Mucosa of rectum (tissue), 2 donors: ENCODE measurements around the gene PYCARD.
A peak's percentile ranks its signal among the peaks of the same experiment; 100 is the strongest.

Experiments used
- H3K27ac ChIP-seq, 2 donors: one replicate each; pipeline ENCODE4 v1.7.0; 2013; ENCODE audit warnings: inconsistent platforms in 2 of 2, low read depth in 2 of 2, low read length in 2 of 2
- H3K27me3 ChIP-seq, 2 donors: one replicate each; pipeline ENCODE4 v1.7.0; 2013; ENCODE audit warnings: low read length in 2 of 2; ENCODE audit not compliant: control insufficient read depth in 2 of 2, insufficient read depth in 2 of 2
- H3K36me3 ChIP-seq, 2 donors: one replicate each; pipeline ENCODE4 v1.7.0; 2013; ENCODE audit warnings: low read length in 2 of 2; ENCODE audit not compliant: control insufficient read depth in 2 of 2, insufficient read depth in 2 of 2
- H3K4me1 ChIP-seq, 2 donors: one replicate each; pipeline ENCODE4 v1.7.0; 2013; ENCODE audit warnings: low read length in 2 of 2, mild to moderate bottlenecking in 1 of 2; ENCODE audit not compliant: control insufficient read depth in 2 of 2, insufficient read depth in 2 of 2
- H3K4me3 ChIP-seq, 2 donors: one replicate each; pipeline ENCODE4 v1.7.0; 2013; ENCODE audit warnings: low read length in 2 of 2
- H3K9ac ChIP-seq, 2 donors: one replicate each; pipeline ENCODE4 v1.7.0; 2013; ENCODE audit warnings: low read length in 2 of 2, low read depth in 1 of 2, mild to moderate bottlenecking in 1 of 2
- H3K9me3 ChIP-seq, 2 donors: one replicate each; pipeline ENCODE4 v1.7.0; 2013; ENCODE audit warnings: low read length in 2 of 2; ENCODE audit not compliant: control insufficient read depth in 2 of 2
- donor health status: healthy.
- donor health status: Normal muscosa, but diverticular disease.

The PYCARD gene

DNA sequence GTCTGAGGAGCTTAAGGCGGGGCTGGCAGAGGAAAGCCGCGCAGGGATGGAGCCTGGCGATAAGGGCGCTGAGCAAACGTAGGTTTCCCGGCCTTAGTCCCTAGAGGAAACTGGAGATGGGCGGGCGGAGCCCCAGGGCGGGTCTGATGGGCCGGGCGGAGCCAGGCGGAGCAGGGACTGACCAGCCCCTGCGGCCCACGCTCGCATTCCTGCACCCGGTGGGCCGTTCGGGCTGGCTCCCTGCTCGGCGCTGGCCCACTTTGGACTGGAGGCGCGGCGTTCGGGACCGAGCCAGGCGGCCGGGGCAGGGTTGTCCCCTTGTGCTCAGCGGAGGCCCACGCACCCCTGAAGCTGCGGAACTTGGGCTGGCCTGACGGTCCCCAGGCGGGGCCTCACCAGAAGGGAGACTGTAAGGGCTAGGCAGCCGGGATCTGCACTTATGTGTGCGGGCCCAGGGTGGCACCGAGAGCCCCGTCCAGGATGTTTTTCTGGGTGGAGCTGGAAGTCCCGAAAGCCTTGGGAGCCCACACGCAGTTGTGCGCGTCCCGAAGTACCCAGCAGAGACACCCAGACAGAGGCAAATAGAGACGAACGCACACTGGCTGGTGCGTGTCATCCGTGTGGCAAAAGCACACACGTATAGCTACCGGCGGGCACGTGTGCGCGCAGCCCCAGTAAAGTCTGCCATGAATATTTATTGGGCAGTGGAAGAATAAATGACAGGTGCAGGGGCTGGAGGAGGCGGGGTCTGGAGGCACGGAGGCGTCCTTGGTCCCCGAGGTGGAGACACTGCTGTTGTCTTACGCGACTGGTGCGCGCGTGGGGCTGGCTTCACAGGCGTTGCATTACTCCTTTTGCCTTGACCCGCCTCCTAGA lies 13.0 kb upstream of the PYCARD start:
- Histone ChIP-seq H3K27ac (no peak overlapping the region), H3K4me1 (peaks cover 12 to 21% of the 10 kb centered on the region in 2 donors), H3K4me3 (peak overlapping the region; percentile 27 to 52), H3K9ac (peak overlapping the region in 1 of 2 donors; percentile 35), H3K27me3 (peaks cover 26 to 42% of the 10 kb centered on the region in 2 donors), H3K9me3 (no peaks in the 10 kb centered on the region), H3K36me3 (no peaks in the 10 kb centered on the region)

DNA sequence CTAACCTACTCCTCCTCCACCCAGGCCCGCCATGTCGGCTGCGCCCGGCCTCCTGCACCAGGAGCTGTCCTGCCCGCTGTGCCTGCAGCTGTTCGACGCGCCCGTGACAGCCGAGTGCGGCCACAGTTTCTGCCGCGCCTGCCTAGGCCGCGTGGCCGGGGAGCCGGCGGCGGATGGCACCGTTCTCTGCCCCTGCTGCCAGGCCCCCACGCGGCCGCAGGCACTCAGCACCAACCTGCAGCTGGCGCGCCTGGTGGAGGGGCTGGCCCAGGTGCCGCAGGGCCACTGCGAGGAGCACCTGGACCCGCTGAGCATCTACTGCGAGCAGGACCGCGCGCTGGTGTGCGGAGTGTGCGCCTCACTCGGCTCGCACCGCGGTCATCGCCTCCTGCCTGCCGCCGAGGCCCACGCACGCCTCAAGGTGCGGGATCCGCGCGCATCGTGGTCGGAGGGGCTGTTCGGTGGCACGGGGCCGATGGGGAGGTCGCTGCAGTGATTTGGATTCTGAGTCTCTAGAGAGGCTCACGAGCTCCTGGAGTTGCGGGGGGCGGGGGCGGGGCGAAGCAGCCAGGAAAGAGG lies 12.2 kb upstream of the PYCARD start:
- H3K4me1 ChIP-seq: peaks cover 12 to 21% of the 10 kb centered on the region in 2 donors
- no peaks in the 10 kb centered on the region for H3K36me3 ChIP-seq
- no peak overlapping the region for H3K27ac ChIP-seq
- peak overlapping the region; percentile 31 to 37 for H3K4me3 ChIP-seq
- H3K27me3 ChIP-seq: peaks cover 26 to 42% of the 10 kb centered on the region in 2 donors
- no peak overlapping the region for H3K9ac ChIP-seq
- H3K9me3 ChIP-seq: no peaks in the 10 kb centered on the region

DNA sequence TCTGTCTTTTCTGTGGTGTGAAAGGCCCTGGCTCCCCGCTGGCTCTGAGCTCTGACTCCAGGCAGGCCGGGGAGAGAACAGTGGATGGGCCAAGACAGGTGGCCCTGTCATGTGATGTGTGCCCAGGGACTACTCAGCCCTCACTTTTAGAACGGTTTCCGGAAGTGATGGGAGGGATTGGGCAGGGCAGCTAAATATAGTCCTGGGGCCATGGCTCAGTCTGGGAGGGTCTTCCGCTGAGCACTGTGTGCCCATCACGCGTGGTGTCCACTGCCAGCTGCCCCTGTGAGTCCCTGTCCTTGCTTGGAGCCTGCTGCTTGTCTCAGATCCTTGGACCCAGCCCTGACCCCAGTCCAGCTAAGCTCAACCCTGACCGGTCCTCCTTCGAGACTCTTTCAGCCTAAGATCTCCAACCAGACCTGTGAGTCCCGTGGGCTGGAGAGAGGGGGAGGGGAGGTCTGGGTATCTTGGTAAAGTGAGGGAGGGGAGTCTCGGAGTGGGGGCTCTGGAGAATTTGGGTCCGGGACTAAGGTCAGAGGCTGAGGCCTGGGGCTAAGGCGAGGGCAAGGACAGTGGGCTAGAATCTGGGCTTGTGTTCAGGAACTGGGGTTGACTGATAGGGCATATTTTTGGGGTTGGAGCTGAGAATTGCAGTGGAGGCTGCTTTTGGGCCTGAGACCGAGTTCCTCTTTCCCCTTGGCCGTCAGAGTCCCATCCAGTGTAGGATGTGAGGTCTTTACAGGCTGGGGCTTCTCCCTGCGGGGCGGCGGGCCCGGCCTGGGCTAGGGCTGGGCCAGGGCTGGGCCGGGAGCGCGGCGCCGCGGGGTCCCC lies 11.5 kb upstream of the PYCARD start, which contains the start of gene TRIM72:
Gene TRIM72, plus strand, starts transcription at position 243 of the 831 bp plus-strand sequence. CDS start 620 bp downstream, outside the sequence.
- peaks cover 26 to 42% of the 10 kb centered on the region in 2 donors for H3K27me3 ChIP-seq
- peak within 1 kb of the TSS; percentile 31 to 37 for H3K4me3 ChIP-seq
- peaks cover 12 to 21% of the 10 kb centered on the region in 2 donors for H3K4me1 ChIP-seq
- no peaks in the 10 kb centered on the region for H3K36me3 ChIP-seq
- H3K27ac ChIP-seq: no peak within 1 kb of the TSS
- H3K9ac ChIP-seq: no peak within 1 kb of the TSS
- no peaks in the 10 kb centered on the region for H3K9me3 ChIP-seq

DNA sequence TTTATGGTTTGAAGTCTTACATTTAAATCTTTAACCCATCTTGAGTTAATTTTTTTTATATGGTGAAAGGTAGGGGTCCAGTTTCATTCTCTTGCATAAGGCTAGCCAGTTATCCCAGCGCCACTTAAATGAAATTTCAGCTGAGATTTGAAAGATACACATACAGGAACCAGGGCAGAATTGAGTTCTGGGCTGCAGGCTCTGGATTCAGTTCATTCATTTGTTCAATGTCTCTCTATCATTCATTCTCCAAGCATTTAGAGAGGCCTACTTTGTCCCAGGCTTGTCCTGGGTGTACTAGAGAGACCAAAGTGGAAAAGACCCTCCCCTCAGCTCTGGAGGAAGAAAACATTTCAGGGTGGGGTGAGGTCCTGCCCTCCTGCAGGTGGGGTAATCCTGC lies 10.8 kb upstream of the PYCARD start:
- H3K4me1 ChIP-seq: peaks cover 12 to 21% of the 10 kb centered on the region in 2 donors
- no peaks in the 10 kb centered on the region for H3K9me3 ChIP-seq
- H3K27me3 ChIP-seq: peaks cover 24 to 42% of the 10 kb centered on the region in 2 donors
- H3K27ac ChIP-seq: no peak overlapping the region
- no peak overlapping the region for H3K9ac ChIP-seq
- H3K4me3 ChIP-seq: no peak overlapping the region
- H3K36me3 ChIP-seq: no peaks in the 10 kb centered on the region

DNA sequence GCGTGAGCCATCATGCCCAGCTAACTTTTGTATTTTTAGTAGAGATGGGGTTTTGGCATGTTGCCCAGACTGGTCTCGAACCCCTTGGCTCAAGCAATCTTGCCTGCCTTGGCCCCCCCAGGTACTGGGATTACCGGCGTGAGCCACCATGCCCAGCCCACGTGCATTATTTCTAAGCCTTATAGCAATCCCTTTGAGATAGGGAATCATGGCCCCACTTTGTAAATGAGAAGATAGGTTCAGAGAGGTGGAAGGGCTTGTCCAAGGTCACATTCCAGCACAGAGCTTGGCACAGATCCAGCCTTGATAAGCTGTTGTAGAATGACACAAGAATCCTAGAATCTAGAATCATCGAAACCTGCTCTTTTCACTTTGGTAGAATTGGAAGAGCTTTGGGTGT lies 4.2 kb upstream of the PYCARD start:
- H3K27me3 ChIP-seq: no peaks in the 10 kb centered on the region
- no peaks in the 10 kb centered on the region for H3K9me3 ChIP-seq
- H3K27ac ChIP-seq: no peak overlapping the region
- H3K9ac ChIP-seq: no peak overlapping the region
- no peak overlapping the region for H3K4me3 ChIP-seq
- H3K36me3 ChIP-seq: no peaks in the 10 kb centered on the region
- H3K4me1 ChIP-seq: peaks cover 8 to 9% of the 10 kb centered on the region in 2 donors

DNA sequence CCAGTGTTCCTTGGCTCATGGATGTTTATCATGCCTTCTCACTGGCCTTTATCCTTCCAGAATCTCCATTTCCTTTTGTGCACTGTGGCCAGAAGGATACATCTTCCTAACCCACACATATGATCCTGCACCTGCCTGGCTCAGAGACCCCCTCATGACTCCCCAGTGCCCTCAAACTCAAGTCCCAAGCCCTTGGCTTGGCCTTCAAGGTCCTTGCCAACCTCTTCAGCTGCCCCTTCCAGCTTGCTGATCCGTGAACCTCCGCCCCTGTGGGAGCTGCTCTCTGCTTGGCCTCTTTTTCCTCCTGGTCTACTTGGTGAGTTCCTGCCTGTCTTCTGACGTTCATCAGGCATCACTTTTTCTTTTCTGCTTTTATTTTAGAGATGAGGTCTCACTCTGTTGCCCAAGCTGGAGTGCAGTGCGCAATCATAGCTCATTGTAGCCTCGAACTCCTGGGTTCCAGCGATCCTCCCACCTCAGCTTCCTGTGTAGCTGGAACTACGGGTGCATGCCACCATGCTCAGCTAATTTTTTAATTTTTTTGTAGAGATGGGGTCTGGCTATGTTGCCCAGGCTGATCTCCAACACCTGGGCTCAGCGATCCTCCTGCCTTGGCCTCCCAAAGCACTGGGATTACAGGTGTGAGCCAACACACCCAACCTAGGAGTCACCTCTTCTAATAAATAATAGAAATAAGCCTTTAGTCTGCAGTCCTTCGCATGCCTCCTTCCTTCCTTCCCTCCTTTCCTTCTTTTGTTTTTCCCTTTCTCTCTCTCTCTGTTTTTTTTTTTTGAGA lies 2.5 kb upstream of the PYCARD start:
- no peaks in the 10 kb centered on the region for H3K27me3 ChIP-seq
- no peak overlapping the region for H3K4me3 ChIP-seq
- peaks cover 22 to 23% of the 10 kb centered on the region in 2 donors for H3K4me1 ChIP-seq
- no peaks in the 10 kb centered on the region for H3K36me3 ChIP-seq
- no peak overlapping the region for H3K27ac ChIP-seq
- H3K9me3 ChIP-seq: no peaks in the 10 kb centered on the region
- H3K9ac ChIP-seq: no peak overlapping the region

DNA sequence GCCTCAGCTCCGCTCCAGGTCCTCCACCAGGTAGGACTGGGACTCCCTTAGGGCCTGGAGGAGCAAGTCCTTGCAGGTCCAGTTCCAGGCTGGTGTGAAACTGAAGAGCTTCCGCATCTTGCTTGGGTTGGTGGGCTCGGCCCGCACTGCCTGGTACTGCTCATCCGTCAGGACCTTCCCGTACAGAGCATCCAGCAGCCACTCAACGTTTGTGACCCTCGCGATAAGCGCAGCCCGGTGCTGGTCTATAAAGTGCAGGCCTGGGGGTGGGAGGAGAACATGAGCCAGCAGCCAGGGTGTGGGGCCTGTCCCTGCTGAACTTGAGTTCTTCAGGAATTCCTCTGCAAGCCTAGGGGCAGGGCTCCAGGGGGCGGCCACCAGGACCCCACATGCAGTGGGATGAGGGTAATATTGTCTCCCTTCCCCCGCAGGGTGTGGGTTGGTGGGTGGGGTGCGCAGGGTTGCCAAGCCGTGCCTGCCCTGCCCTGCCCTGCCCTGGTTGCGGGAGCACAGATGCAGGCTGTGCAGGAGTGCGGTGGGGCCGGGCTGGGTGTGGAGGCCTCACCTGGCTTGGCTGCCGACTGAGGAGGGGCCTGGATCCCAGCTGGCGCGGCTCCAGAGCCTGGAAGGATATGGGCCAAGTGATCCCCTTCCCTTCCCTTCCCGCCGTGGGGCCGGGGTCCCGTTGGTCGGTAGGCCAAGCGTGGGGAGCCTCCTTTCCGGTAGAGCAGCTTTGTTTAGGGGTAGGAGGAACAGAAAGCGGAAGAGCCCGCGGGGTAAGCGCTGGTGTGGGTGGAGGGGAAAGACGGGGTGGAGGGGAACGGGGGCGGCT lies 762 bp downstream of the PYCARD start:
- H3K27ac ChIP-seq: peak overlapping the region; percentile 86 to 87
- H3K4me1 ChIP-seq: peaks cover 24 to 25% of the 10 kb centered on the region in 2 donors

DNA sequence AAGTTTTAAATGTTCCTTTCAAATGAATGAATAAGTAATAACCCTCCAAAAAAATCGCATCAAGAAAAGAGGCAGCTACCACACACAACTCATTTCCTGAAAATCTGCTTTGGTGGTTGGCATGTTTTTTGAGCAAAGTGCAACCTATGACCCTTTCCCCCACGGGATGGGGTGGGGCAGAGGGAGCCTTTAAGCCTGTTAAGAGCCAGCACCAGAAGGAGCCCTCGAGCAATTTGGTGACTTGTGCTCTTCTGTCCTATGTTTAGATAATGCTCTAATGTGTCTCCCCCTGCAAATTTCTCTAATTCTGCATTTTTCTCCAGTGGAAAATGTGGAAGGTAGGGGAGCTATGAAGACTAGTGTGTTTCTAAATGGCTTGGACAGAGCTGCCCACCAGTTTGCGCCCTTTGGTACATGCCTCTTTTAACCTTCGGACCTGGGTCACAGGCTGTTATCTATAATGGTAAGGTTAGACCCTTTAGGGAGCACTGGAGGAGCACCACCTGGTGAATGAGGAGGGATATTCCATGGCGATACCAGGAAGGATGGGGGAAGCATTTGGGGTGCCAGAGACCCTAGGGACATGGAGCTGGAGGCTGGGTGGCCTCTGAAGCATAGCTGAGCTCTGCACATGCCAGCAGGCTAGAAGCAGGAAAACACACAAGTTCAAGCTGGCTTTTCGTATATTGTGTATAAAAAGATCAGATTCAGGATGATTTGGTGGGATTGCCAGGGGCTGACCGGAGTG lies 1.6 kb downstream of the PYCARD start:
- peak overlapping the region; percentile 87 to 93 for H3K4me3 ChIP-seq
- H3K4me1 ChIP-seq: peaks cover 24 to 25% of the 10 kb centered on the region in 2 donors
- peak overlapping the region; percentile 86 to 87 for H3K27ac ChIP-seq
- H3K9ac ChIP-seq: peak overlapping the region; percentile 70 to 79
- peaks cover 6 to 7% of the 10 kb centered on the region in 2 donors for H3K36me3 ChIP-seq
- H3K9me3 ChIP-seq: no peaks in the 10 kb centered on the region
- H3K27me3 ChIP-seq: no peaks in the 10 kb centered on the region

More for the DNA sequence above, 762 bp downstream of the PYCARD start:
- H3K9ac ChIP-seq: peak overlapping the region; percentile 70 to 79
- peak overlapping the region; percentile 87 to 93 for H3K4me3 ChIP-seq
- H3K27me3 ChIP-seq: no peaks in the 10 kb centered on the region
- no peaks in the 10 kb centered on the region for H3K9me3 ChIP-seq
- peaks cover 2 to 4% of the 10 kb centered on the region in 2 donors for H3K36me3 ChIP-seq
